ENCODE measurements around the gene GAB1. TPM values are rescaled to one million over a fixed set of nuclear protein-coding genes. Genes with fewer than 3 reads are reported as not detected.

The GAB1 gene
- total RNA-seq (2021): 13.8 and 15.3 TPM in 2 replicates
- long read RNA-seq, full-length matches to known transcripts: 2 of 5 reads
- long read RNA-seq, partial matches to known transcripts: 0 of 5 reads
- long read RNA-seq, other reads (novel, unspliced or antisense): 3 of 5 reads

DNA sequence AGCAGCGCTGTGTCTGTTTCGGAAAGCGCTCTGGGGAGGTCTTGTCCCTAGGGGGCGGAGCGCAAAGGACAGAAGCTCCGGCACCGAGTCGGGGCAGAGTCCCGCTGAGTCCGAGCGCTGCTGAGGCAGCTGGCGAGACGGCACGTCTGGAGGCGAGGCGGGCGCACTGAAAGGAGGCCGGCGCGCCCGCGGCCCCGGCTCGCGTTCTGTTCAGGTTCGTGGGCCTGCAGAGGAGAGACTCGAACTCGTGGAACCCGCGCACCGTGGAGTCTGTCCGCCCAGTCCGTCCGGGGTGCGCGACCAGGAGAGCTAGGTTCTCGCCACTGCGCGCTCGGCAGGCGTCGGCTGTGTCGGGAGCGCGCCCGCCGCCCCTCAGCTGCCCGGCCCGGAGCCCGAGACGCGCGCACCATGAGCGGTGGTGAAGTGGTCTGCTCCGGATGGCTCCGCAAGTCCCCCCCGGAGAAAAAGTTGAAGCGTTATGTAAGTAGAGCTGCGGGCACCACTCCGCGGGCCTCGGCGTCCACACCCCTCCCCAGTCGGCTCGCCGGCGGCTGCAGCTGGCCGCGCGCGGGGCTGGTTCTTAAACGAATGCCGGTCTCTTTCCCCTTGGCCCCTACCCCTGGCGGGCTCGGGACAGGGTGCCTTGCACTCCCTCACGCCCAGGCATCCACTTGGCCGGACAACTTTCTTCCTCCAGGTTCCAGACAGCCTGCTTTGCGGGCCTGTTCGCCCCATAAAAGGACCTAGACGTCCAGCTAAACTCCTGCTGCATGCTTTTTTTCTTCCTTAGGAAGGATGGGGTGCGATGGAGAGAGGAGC, at the start of gene GAB1:
TSS of gene GAB1 (plus strand) at position 96 of the 819 bp plus-strand sequence. CDS start at position 409, 313 bp downstream.
- Histone ChIP-seq H2AK5ac (ENCODE audit: insufficient read length, low read length) (no peak within 1 kb of the TSS), H2BK15ac (ENCODE audit: low read depth, low read length) (no peak within 1 kb of the TSS), H3K27ac (ENCODE audit: insufficient read length, low read depth, low read length) (no peak within 1 kb of the TSS), H3K14ac (ENCODE audit: insufficient read depth, low read length) (peak within 1 kb of the TSS; percentile 93), H4K91ac (ENCODE audit: insufficient read length, low read depth, low read length) (no peak within 1 kb of the TSS), H3K79me2 (ENCODE audit: insufficient read depth, low read length) (peaks cover 3% of the 10 kb centered on the region; the same call in 1 of the 2 replicates), H3K4me2 (ENCODE audit: insufficient read depth, insufficient read length, low read length) (peak within 1 kb of the TSS; percentile 97), H3K18ac (ENCODE audit: insufficient read length, low read depth, low read length) (peak within 1 kb of the TSS; percentile 94), H2AFZ (ENCODE audit: low read length) (no peak within 1 kb of the TSS), H3K56ac (ENCODE audit: insufficient read length, low read depth, low read length) (no peak within 1 kb of the TSS), H3K4me1 (ENCODE audit: insufficient read depth, low read length) (no peaks in the 10 kb centered on the region), H3K9ac (ENCODE audit: extremely low read depth, insufficient read length, low read length) (peak within 1 kb of the TSS; percentile 64), H2BK5ac (ENCODE audit: insufficient read length, low read length) (no peak within 1 kb of the TSS), H4K8ac (replicated peaks; ENCODE audit: insufficient read length, low read depth, low read length) (no peak within 1 kb of the TSS), H3K23ac (ENCODE audit: insufficient read length, low read depth, low read length) (no peak within 1 kb of the TSS), H2BK20ac (ENCODE audit: low read depth, low read length, poor library complexity, severe bottlenecking) (no peak within 1 kb of the TSS), H2BK120ac (ENCODE audit: low read depth, low read length, poor library complexity, severe bottlenecking) (no peak within 1 kb of the TSS), H2BK12ac (ENCODE audit: insufficient read length, low read depth, low read length) (no peak within 1 kb of the TSS), H3K79me1 (ENCODE audit: insufficient read depth, low read depth, low read length, poor library complexity, severe bottlenecking) (peaks cover 4% of the 10 kb centered on the region), H4K20me1 (ENCODE audit: control insufficient read depth, insufficient read depth, insufficient read length) (no peaks in the 10 kb centered on the region), H3T11ph (ENCODE audit: low read length) (no peak within 1 kb of the TSS), H3K4ac (ENCODE audit: low read depth, low read length) (no peak within 1 kb of the TSS), H3K9me3 (ENCODE audit: control insufficient read depth, low read depth, low read length) (no peaks in the 10 kb centered on the region), H3K23me2 (ENCODE audit: insufficient read length, low read depth, low read length, poor library complexity, severe bottlenecking) (peaks cover 14% of the 10 kb centered on the region), H3K27me3 (ENCODE audit: insufficient read depth, low read length) (no peaks in the 10 kb centered on the region), H4K5ac (ENCODE audit: insufficient read length, low read depth, low read length) (no peak within 1 kb of the TSS)
- no CpG with 5 or more reads among the region's 81 CpGs for WGBS (ENCODE audit: extremely low coverage, insufficient read length, low lambda C conversion rate)
- peak; percentile 85 for DNase-seq
- peaks cover 7% of the 10 kb centered on the region for H3K27me3 Mint-ChIP-seq (ENCODE audit: low read depth)
- H3K4me1 Mint-ChIP-seq: peaks cover 10 to 17% of the 10 kb centered on the region in 2 experiments
- H3K27ac Mint-ChIP-seq: peak within 1 kb of the TSS; percentile 95 to 99 (median 96)
- H3K36me3 Mint-ChIP-seq (ENCODE audit: insufficient read depth in 1 of 3, low read depth in 3 of 3): peaks cover 0 to 4% (median 0%) of the 10 kb centered on the region in 3 experiments; a peak in 3 of 7 replicates
- peak within 1 kb of the TSS; percentile 90 to 99 for H3K4me3 Mint-ChIP-seq
- no peaks in the 10 kb centered on the region; a peak in 1 of 5 replicates for H3K9me3 Mint-ChIP-seq
- TF ChIP-seq, protein P1, sequence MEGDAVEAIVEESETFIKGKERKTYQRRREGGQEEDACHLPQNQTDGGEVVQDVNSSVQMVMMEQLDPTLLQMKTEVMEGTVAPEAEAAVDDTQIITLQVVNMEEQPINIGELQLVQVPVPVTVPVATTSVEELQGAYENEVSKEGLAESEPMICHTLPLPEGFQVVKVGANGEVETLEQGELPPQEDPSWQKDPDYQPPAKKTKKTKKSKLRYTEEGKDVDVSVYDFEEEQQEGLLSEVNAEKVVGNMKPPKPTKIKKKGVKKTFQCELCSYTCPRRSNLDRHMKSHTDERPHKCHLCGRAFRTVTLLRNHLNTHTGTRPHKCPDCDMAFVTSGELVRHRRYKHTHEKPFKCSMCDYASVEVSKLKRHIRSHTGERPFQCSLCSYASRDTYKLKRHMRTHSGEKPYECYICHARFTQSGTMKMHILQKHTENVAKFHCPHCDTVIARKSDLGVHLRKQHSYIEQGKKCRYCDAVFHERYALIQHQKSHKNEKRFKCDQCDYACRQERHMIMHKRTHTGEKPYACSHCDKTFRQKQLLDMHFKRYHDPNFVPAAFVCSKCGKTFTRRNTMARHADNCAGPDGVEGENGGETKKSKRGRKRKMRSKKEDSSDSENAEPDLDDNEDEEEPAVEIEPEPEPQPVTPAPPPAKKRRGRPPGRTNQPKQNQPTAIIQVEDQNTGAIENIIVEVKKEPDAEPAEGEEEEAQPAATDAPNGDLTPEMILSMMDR (conservative IDR thresholded peaks at IDR 0.05): 0 out of 3 replicates have a peak, but pooled peaks have one; percentile 19
